HG03354 (cell line): ENCODE measurements around the gene FHIT.
"Not testable (repeated sequence)": the region's sequence is repeated elsewhere in the genome, so short reads cannot be mapped to it uniquely, and the experiment has no call there.

Source experiments
- ATAC-seq: cut with Tn5 transposase; IDR thresholded peaks from one replicate; pipeline ENCODE4 v1.9.1; 2021; ENCODE audit warnings: mild to moderate bottlenecking; ENCODE audit not compliant: unreplicated experiment, poor library complexity, severe bottlenecking

Gene FHIT

DNA sequence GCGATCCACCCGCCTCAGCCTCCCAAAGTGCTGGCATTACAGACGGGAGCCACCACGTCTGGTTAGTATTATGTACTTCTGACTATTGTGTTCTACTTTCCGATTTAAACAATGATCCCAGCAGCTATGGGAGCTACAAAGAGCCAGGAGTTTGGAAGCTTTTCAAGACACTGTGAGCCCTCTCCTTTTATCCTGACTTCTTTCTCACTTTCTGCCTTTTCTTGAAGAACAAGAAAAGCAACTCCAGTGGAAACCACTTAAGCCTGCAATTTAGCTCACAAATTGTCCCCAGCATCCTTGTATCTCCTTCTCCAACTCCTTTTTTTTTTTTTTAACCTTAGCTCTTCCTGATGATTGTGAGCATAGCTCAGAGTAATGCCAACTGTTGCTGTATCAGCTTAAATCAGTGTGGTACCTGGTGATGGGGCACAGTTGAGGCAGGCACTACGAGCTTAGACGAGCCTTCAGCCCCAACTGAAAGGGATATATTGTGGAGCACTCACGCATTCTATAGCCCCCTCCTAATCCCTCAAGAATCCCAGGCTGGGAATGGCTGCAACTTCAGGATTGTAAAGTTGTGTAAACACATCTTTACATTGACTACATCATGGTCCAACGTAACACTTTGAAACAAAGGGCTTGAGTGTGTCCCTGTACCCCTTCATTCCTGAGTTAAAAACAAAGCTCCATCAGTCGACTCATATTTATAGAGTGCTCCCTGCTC is 677.0 kb downstream of the FHIT start:
- ATAC-seq = no peak

DNA sequence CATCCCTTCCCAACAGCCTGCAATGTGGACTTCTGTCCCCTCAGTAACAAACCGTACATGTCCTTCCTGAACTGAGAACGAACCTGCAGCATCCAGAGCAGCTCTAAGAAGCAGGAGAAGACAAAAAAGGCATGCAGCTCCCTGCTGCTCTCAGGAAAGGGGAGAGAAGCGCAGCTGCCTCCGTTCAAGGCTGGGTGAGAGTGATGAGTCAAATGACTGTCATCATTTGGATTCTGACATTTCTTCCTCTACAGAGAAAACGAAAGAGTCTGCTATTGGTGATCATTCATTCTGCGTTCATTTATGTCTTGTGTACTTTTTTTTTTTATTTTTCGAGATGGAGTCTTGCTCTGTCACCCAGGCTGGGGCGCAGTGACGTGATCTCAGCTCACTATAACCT is 677.8 kb downstream of the FHIT start:
- ATAC-seq = no peak

DNA sequence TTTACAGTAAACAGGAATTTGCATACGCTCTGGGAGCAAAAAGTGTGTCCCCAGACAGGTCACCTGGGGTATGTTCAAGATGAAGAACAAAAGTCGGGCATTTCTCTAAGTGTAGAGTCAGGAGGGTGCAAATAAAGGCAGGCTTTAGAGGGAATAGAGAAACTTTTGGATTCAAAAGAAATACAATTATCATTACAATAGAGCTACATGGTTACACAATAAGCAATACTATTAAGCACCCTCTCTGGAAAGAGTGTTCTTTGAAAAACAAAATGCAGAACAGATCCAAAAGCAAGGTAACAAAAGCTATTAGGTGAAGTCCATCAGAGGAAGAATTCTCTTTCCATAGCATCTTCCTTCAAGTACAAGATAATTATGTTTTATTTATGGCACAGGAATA is 679.7 kb downstream of the FHIT start:
- no peak for ATAC-seq

DNA sequence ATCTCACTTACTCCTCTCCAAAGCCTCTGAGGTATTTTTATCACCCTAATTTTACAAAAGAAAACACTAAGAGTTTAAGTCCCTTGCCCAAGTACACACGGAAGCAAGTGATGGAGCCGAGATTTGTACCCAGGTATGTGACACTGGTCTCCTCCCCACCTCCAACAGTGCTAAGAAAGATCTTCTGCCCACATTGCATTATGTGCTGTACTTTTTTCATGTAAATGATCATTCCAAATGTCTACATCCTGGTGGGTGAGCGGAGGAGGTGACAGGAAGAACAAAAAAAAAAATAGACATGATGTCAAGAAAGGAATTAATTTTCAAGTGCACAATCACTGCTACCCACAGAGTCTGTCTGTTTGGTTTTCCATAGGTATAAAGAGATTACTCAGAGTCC is 694.1 kb downstream of the FHIT start:
- no peak for ATAC-seq

DNA sequence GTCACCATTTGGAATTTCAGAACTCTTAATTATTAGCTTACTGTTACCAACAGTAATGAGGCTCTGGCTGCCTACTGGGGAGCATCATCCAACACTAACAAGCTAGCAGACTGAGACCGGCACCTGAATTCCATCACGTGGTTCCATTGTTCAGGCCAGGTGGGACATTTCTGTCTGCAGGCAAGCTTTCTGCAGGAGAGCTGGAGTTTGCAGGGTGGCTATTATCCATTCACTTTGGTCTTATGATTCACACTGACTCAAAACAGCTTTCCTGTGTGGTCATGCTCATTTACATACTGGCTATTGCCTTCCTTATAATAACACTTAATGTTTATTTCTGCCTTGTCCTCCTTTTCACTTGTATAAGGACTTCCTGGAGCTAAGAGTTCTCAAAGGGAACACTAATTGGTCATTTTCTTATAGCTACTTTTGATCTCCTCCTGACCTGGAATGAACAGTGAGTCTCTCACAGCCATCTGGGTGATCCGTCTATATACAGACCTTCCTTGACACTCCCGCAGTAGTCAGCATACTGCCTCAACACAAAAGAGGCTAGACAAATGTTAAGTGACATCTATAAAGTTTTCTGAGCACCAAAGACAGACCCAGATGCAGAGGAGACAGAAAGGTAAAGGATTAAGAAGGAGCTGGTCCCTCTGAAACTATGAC is 695.4 kb downstream of the FHIT start:
- peak; percentile 92 for ATAC-seq

DNA sequence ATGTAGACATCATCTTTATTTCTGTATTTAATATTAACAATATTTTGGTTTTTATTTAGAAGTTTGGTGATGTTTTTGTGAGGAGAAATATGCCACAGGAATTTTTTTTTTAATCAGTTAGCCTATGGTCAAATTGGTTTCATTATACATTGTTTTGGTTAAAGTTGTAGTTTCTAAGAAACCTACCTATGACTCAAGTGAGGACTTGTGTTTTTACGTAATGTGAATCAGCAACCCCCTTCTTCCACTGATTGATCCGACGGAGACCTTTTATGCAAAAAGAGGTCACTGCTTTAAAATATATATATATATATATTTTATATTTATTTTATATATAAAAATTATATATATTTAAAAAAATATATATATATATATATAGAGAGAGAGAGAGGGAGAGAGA is 698.1 kb downstream of the FHIT start:
- peak; percentile 40 for ATAC-seq

DNA sequence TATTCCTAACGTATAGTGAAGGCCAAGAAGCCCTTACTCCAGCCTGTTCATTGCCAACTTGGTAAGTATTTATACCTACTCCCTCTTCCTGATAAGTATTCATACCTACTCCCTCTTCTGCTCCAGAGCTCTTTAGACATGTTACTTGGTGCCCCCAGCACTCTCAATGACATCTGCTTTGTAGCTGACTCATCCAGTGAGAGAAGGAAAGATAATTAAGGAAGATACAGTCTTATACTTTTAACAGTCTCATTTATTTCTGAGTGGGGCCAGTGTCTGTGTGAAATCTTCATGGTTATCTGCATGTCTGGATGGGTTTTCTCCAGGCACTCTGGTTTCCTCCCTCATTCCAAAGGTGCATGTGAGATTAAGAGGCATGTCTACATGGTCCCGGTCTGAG is 698.7 kb downstream of the FHIT start:
- no peak for ATAC-seq

DNA sequence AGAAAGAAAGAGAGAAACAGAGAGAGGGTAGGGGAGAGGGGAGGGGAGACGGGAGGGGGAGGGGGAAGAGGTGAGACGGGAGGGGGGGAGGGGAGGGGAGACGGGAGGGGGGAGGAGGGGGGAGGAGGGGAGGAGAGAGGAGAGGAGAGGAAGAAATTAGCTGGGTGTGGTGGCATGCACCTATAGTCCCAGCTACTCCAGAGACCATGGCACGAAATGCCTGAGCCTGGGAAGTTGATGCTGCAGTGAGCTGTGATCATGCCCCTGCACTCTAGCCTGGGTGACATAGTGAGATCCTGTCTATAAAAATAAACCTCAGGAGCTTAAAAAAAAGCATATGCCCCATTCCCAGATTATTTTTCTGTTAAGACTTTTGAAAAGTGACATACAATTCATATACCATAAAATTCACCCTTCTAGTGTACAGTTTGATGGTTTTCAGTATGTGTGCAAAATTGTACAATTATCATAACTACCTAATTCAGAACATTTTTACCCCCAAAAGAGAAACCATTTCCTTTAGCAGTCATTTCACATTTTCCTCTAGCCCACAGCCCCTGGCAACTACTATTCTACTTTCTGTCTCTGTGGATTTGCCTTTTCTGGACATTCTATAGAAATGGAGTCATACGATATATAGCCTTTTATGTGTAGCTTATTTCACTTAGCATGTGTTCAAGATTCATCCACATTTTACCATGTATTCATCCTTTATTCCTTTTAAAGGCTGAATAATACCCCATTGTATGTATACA is 699.6 kb downstream of the FHIT start:
- no peak for ATAC-seq

DNA sequence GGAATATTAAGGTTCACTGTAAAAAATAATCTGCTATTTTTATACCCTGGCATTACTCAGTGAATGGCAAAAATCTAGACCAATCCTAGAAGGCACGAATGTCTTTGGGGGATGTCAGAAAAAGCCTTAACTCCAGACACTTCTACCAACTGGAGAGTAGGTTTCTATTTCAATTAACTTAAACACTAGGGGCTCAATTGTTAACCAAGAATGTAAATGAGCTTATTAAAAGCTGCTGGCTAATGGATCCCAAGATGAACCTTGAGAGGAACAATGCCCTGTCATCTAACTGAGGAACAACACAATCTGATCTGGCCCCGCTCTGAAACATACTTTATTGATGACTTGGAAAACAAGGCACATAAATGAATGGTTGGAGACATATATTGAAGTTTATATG is 701.4 kb downstream of the FHIT start:
- ATAC-seq = no peak

DNA sequence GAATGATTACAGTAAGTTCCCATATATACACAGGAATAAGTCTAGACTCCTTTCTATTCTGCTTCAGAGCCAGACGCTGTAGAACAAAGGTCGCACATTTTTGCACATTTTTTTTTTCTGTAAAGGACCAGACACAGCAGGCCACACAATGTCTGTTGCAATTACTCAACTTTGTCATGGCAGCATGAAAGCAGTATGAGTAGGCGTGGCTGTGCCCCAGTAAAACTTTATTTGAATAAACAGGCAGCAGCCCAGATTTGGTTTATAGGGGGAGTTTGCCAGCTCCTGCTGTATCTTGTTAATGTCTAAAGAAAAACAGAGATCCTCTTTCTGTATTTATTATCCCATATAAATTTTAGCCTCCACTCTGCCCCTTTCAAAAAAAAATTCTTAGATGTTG is 708.3 kb downstream of the FHIT start:
- no peak for ATAC-seq

DNA sequence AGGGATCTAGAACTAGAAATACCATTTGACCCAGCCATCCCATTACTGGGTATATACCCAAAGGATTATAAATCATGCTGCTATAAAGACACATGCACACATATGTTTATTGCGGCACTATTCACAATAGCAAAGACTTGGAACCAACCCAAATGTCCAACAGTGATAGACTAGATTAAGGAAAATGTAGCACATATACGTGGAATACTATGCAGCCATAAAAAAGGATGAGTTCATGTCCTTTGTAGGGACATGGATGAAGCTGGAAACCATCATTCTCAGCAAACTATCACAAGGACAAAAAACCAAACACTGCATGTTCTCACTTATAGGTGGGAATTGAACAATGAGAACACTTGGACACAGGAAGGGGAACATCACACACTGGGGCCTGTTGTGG is 711.9 kb downstream of the FHIT start:
- ATAC-seq = not testable (repeated sequence)

DNA sequence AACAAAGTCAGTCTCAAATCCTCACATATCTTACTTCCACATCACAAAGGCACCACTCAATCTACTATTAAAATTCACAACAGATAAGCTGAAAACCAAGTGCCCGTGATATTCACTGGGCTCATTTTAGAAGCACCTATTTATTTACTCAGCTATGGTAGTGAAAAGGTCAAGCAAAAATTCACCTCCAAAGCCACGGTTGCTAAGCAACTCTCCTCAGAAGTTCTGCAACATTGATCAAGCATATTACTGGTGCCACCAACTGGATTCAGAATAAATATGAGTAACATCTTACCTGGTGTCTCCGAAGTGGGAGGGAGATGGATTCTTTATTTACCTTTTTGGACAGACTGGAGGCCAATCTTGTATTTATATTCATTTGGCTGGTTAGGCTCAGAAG is 714.8 kb downstream of the FHIT start:
- ATAC-seq = peak; percentile 79

DNA sequence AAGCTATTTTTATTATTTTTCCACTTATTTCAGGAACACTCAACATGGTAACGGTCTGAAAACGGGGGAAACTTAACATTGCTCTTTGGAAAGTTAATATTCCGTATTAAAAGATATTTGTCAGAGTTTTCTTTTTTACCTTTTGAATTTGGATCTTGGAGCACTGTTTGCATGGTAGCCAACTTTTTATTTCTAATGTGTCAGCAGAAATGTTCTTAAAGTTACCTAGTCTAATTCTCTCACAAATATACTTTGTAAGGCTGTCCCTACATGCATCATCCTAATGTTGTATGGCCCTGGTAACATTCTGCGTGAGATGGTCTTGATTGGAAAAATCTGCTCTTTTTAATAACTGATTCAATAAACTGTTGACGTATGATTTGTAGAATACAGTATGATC is 719.5 kb downstream of the FHIT start:
- no peak for ATAC-seq

DNA sequence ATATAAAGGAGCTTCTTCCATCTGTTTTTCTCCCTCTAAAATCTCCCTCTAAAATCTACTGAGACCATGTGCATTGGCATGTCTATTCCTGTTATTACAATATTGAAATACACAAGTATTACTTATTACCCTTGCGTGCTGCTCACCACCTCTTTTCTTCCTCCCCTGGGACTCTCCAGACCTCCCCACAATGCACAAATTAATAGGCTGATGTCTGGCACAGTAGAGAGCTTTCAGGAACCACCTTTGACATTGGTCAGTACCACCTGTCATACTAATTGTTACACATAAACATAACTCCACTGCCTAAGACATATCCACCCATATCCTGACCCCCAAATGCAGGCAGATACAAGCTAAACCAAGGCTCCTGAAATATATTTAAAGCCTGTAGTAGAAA is 722.6 kb downstream of the FHIT start:
- ATAC-seq = peak; percentile 96

DNA sequence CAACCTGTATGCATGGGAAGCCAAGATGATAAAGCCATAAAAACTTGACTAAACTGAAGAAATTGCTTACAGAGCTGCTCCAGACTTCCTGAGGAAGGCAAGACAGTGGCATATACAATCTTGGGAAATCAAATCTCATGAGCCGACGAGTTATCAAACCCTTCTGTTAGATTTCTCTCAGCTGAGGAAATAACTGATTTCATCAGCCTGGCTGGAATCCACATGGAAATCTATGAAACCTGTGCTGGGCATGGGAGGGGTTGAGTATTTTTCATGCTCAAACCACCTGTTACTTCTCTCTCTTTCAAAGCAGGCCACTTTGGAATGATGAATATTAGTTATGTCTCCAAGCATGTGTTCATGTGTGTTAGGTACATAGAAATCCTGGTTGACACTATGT is 727.7 kb downstream of the FHIT start:
- no peak for ATAC-seq

DNA sequence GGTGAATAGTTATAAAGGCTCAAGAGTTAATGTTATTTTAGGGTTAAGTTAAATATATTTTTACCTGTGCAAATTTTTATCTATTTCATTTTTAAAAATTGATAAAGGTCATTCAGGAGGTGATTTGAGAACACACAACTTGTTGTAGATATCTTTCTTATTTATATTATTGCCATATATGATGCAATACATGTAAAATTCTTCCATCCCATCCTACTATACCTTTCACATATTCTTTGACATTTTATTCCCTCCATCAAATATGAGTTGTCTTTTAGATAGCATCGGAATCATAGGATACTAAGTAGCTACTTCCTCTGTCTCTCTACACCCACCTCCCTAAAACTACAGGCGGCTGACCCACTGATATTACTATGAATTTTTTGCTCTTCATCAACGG is 734.1 kb downstream of the FHIT start:
- no peak for ATAC-seq

DNA sequence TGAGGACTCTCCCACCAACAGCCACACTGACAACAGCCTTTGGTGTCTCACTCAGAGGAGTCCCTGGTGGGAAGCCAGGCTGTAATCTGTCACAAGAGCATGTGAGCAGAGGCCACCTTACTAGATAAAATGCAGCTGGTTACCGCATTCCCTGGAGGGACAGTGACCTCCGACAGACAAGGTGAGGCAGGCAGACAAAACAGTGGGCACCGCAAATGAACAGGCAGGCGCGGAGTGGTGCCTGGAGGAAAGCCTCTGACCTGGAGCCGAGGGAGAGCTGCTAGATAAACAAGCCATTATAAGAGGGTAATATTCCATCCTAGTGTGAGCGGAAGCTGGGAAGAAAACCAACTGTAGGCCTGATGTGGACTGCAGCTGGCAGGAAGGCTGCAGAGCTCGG is 736.4 kb downstream of the FHIT start:
- ATAC-seq = no peak

DNA sequence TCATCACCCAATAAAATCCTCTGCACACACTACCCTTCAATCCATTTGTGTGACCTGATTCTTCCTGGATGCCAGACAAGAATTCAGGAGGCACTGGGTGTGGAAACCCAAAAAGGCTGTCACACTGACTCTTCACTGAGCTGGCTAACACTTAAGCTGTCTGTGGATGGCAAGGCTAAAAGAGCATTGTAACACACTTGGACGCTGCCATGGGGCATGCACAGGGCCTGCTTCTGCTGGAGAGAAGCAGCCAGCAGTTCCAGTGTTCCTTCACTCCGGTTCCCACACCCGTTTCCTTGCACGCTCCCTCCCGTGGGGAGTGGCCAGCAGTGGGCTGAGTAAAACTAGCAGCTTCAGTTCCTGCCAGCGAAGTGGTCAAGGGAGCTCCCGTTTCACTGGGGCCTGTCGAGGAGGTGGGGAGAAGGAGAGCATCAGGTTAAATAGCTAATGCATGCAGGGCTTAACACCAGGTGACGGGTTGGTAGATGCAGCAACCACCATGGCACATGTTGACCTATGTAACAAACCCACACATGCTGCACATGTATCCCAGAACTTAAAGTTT is 737.1 kb downstream of the FHIT start:
- no peak for ATAC-seq

DNA sequence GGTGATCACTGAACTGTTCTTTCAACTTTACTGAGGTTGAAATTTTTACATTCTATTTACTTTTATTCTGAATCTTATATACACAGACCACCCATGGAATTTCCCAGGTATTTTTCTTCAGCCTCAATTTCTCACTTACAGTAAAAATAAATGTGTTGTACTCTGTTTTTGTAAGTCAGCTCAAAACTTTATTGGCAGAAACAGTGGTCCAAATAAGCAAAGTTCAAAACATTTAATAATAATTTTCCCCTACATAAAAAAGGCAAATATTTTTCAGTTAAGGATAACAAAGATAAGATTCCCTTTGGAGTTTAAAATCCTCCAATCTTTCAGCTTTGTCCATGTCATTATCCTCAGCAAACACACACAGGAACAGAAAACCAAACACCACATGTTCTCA is 738.0 kb downstream of the FHIT start:
- ATAC-seq = no peak

DNA sequence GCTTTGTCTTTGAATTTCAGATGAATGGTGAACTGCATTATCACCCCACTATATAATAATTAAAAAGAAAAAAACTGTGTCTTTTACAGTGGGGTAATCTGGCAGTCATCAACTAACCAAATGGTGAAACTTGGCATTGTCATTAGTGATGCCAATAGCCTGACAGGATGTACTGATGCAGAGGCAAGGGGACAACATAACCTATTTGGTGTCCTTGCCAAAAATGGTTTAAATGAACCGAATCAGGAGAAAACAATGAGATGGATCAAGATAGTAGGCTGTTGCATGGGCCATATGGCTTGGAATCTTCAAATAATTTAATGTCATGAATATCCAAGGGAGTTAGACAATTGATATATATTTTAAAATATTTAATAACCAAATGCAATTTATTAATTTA is 738.7 kb downstream of the FHIT start:
- no peak for ATAC-seq

DNA sequence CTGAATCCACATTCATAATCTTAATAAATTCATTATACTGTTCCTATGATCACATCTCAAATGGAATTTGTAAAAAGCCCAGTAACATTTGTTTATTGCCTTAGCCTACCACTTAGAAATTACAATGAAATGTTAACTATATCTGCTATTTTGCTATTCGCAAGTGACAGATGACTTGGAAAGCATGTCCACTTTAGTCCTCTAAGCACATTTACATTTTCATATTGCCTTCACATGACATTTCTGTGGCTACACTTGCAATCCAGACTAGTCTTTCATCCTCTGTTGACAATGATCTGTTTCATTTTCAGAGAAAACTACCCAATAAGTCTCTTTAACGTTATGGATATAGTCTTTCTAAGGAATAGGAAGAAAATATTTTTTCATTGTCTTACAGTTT is 741.8 kb downstream of the FHIT start:
- ATAC-seq = no peak
